ENCODE results near the gene TAS1R3.

TAS1R3 gene

DNA sequence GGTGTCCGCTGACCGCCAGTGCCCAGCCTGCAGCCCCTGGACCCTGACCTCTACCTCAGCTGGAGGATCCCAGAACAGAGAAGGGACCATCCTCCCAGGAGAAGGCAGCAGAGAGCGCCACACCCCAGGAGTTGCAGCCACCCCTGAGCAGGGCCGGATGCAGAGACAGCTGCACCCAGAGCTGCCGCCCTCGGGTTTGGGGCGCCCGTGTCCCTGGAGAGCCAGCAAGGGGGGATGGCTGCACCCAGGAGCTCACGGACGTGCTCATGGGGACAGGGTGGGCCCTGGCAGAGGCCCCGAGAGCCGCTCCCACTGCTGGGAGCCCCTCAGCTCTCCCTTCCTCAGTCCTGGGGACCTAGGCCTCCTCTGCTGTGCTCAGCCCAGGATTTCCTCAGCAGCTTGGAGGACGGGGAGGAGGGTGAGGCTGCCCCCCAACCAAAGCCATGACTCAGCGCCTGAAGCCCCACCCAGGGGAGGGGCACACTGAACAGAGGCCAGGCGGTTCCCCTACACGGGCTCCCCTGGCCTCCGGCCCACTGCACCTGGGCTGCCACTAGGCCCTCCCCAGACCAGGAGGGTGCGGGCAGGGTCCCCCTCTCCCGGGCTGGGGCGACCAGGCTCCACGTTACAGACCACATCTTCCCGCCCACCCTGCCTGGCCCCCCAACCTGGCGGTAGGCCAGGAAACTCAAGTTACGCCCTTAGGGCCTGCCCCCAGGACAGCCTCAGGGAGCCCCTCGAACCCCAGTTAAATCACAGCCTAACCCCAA lies 25.6 kb upstream of the TAS1R3 start:
- TF ChIP-seq FOXP2 (optimal IDR thresholded peaks at IDR 0.05; ENCODE audit: borderline replicate concordance, extremely low read depth, extremely low read length, insufficient read depth) (no peak), TAF1 (IDR thresholded peaks at IDR 0.05; ENCODE audit: borderline replicate concordance, insufficient read depth, low read length) (no peak)

DNA sequence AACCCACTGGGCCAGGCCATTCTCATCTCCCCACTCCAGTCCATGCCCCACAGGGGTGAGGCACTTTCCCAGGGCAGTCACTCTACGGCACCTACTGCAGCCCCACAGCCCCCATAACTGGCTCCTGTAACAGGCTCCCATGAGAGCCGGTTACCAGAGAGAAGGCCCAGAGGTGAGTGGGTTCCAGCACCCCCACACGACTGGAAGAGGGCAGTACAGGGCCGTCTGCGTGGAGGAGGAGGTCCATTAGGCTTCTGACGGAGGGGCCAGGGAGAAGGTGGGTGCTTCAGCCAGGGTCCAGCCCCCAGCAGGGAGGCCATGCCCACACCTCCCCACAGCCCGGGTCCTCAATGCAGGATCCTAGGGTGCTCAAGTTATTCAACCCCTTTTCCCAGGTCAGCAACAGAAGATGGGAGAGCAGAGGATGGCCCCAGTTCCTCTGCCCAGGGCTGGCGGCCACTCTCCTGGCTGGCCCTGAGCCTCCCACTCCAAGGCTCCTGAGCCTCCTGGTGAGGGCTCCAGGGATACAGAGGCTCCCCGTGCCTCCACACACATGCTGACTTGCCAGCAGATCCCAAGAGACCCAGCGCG lies 24.9 kb upstream of the TAS1R3 start:
- TF ChIP-seq FOXP2 (optimal IDR thresholded peaks at IDR 0.05; ENCODE audit: borderline replicate concordance, extremely low read depth, extremely low read length, insufficient read depth), result no peak

DNA sequence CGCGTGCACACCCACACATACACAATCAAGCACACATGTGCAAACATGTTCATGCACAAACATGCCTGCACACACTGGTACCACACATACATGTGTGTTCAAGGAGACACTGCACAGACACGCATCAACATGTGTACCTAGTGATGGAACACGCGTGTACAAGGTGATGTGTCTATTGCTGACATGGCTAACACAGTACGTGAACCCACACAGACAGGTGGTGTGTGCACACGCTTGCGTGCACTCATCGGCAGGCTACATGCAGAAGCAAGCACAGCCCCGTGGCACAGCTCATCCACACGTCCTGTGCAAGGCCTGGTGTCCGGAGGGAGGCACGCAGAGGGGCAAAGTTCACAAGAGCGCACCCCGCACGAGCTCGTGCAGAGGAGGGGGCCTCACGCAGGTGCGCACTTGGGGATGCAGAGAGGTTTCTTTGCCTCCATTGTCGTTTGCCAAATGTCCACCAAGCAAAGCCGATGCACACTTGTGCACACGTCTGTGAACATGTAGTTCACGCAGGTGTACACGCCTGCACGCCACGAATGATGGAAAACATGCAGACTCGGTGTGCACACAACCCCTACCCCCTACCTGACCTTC lies 24.3 kb upstream of the TAS1R3 start:
- TF ChIP-seq FOXP2 (optimal IDR thresholded peaks at IDR 0.05; ENCODE audit: borderline replicate concordance, extremely low read depth, extremely low read length, insufficient read depth) (no peak), TAF1 (IDR thresholded peaks at IDR 0.05; ENCODE audit: borderline replicate concordance, insufficient read depth, low read length) (no peak), POLR2AphosphoS5 (IDR thresholded peaks at IDR 0.05; ENCODE audit: low read depth, low read length) (no peak), SIN3A (IDR thresholded peaks at IDR 0.05; ENCODE audit: borderline replicate concordance, insufficient read depth, low read length) (no peak)
- TF ChIP-seq, protein P1, sequence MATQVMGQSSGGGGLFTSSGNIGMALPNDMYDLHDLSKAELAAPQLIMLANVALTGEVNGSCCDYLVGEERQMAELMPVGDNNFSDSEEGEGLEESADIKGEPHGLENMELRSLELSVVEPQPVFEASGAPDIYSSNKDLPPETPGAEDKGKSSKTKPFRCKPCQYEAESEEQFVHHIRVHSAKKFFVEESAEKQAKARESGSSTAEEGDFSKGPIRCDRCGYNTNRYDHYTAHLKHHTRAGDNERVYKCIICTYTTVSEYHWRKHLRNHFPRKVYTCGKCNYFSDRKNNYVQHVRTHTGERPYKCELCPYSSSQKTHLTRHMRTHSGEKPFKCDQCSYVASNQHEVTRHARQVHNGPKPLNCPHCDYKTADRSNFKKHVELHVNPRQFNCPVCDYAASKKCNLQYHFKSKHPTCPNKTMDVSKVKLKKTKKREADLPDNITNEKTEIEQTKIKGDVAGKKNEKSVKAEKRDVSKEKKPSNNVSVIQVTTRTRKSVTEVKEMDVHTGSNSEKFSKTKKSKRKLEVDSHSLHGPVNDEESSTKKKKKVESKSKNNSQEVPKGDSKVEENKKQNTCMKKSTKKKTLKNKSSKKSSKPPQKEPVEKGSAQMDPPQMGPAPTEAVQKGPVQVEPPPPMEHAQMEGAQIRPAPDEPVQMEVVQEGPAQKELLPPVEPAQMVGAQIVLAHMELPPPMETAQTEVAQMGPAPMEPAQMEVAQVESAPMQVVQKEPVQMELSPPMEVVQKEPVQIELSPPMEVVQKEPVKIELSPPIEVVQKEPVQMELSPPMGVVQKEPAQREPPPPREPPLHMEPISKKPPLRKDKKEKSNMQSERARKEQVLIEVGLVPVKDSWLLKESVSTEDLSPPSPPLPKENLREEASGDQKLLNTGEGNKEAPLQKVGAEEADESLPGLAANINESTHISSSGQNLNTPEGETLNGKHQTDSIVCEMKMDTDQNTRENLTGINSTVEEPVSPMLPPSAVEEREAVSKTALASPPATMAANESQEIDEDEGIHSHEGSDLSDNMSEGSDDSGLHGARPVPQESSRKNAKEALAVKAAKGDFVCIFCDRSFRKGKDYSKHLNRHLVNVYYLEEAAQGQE (IDR thresholded peaks at IDR 0.05; ENCODE audit: insufficient read depth in 1 of 2, low read depth in 2 of 2, low read length in 2 of 2), result no peak

DNA sequence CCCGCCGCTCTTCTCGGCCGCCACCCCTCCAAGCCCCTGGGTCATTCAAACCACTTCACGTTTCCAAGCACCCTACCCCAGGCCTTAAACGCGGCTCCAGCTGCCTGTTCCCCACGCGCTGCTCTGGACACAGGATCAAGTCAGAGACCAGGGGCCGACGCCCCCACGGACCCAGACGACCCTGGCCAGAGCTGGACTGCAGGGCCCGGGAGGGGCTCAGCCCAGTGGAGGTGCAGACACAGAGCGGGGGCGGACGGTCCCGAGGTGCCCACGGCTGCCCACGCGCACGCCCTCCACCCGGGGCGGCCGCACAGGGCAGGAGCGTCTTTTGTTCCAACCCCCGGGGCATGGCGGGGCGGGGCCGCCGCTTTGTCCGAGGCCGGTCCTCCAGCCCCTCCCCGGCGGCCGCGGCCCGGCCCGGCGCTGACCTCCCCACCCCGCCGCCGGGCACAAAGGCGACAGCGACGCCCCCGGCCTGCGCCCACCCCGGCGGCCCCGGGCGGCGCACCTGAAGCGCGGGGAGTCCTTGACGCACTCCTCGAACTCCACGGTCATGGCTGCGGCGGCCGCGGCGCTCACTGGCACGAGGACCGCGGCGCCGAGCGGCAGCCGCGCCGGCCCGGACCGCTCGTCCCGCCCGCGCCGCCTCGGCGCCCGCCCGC lies 23.7 kb upstream of the TAS1R3 start:
- TF ChIP-seq, protein P1 (IDR thresholded peaks at IDR 0.05; ENCODE audit: insufficient read depth in 1 of 2, low read depth in 2 of 2, low read length in 2 of 2), result no peak
- TF ChIP-seq SIN3A (IDR thresholded peaks at IDR 0.05; ENCODE audit: borderline replicate concordance, insufficient read depth, low read length) (no peak), TAF1 (IDR thresholded peaks at IDR 0.05; ENCODE audit: borderline replicate concordance, insufficient read depth, low read length) (no peak), POLR2AphosphoS5 (IDR thresholded peaks at IDR 0.05; ENCODE audit: low read depth, low read length) (no peak), FOXP2 (optimal IDR thresholded peaks at IDR 0.05; ENCODE audit: borderline replicate concordance, extremely low read depth, extremely low read length, insufficient read depth) (no peak)

DNA sequence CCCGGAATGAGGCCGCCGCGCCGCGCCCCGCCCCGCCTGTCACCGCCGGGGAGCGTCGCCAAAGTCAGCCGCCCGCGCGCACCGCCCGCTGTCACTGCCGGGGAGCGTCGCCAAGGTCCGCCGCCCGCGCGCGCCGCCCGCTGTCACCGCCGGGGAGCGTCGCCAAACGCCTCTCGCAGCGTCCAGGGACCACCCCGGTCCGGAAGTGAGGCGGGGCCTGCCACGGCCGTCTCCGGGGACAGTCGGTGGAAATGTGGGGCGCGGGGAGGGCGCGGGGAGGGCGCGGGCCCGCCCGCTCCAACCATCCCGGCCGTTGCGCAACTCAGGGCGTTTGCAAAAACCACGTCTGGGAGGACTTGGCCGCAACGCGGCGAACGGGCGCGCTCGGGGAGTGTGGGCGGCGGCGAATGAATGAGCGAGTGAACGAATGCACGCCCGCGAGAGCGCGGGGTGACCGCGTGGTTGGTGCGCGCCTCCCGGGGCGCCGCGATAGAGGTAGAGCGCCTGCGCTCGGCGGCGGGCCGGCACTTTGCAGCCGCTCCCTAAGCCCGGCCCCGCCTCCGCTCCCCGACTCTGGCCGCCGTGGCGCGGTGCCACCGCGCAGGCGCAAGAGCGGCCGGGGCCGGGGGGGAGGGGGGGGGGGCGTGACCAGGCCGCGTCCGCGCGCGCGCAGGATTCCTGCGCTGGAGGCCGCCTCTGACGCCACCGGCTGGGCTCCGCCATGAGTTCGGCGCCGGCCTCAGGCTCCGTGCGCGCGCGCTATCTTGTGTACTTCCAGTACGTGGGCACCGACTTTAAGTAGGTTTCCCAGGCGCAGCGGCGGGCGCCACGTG lies 22.9 kb upstream of the TAS1R3 start, which contains the start of the genes ACAP3 and PUSL1:
ACAP3 (minus strand) TSS at position 8 of the 833 bp plus-strand sequence. CDS start 115 bp downstream, outside the sequence.
PUSL1 (plus strand) TSS at position 675 of the 833 bp plus-strand sequence; CDS start at position 722, 47 bp downstream.
- peak; percentile 25; the same call in 1 of the 2 replicates for TF ChIP-seq SIN3A (IDR thresholded peaks at IDR 0.05; ENCODE audit: borderline replicate concordance, insufficient read depth, low read length)
- 0 out of 2 replicates have a peak, but pooled peaks have one; percentile 18 for TF ChIP-seq TAF1 (IDR thresholded peaks at IDR 0.05; ENCODE audit: borderline replicate concordance, insufficient read depth, low read length)
- TF ChIP-seq POLR2AphosphoS5 (IDR thresholded peaks at IDR 0.05; ENCODE audit: low read depth, low read length), result no peak
- no peak for TF ChIP-seq FOXP2 (optimal IDR thresholded peaks at IDR 0.05; ENCODE audit: borderline replicate concordance, extremely low read depth, extremely low read length, insufficient read depth)
- TF ChIP-seq, protein P1 (IDR thresholded peaks at IDR 0.05; ENCODE audit: insufficient read depth in 1 of 2, low read depth in 2 of 2, low read length in 2 of 2), result no peak; a peak in 1 of 4 replicates

Measured in PFSK-1 (cell line).